Measurements from ENCODE around the gene LRP5. TPM values are rescaled to one million over a fixed set of nuclear protein-coding genes. Genes with fewer than 3 reads are reported as not detected.
A peak's percentile ranks its signal among the peaks of the same experiment; 100 is the strongest.

Gene LRP5
- total and polyA plus RNA-seq, 9 of the 15 experiments (the other 6 are each of a cell fraction or from before 2014, with no cell fraction given): 0.48 to 44.2 (median 13.5) TPM

DNA sequence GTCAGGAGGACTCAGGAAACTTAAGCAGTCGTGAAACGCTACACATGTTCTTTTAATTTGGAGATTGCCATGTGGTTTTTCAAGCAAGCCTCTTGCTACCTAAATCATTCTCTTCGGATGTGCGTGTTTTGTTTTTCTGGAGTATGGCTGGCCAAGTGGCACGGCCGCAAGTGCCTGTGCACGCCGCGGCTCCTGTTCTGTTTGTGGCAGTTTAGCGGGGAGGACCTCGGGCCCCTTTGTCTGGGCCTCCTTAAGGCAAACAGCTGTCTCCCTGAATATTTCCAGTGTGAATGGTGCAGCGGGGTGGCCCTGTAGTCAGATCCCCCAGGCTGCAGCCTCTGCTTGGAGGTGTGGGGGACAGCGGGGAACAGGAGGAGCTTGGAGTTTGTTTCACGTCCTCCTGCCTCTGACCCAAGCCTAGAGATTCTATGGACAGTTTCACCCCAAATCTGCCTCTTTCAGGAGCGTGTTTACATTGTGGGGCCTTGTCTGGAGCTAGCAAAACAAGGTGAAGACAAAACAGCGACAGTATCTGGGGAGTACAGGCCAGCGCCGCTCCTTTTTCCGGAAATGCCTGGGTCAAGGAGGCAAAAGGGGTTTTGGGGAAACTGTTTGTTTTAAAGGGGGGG lies 1.3 kb downstream of the LRP5 start (continued):
- no peak for TF ChIP-seq RBM17 (IDR thresholded peaks at IDR 0.05; ENCODE audit: borderline replicate concordance, low read depth, low read length)
- TF ChIP-seq BCOR (IDR thresholded peaks at IDR 0.05): peak; percentile 13; the same call in 1 of the 2 replicates
- TF ChIP-seq TBL1XR1 (IDR thresholded peaks at IDR 0.05; ENCODE audit: low read length in 2 of 2): peak; percentile 36 to 81; a peak in 3 of 4 replicates
- no peak for TF ChIP-seq SIX5 (IDR thresholded peaks at IDR 0.05; ENCODE audit: borderline replicate concordance in 1 of 2, insufficient read depth in 1 of 2, low read depth in 1 of 2, low read length in 2 of 2)
- 0 out of 2 replicates have a peak, but pooled peaks have one; percentile 16 for TF ChIP-seq MTA2 (IDR thresholded peaks at IDR 0.05; ENCODE audit: low read depth)

DNA sequence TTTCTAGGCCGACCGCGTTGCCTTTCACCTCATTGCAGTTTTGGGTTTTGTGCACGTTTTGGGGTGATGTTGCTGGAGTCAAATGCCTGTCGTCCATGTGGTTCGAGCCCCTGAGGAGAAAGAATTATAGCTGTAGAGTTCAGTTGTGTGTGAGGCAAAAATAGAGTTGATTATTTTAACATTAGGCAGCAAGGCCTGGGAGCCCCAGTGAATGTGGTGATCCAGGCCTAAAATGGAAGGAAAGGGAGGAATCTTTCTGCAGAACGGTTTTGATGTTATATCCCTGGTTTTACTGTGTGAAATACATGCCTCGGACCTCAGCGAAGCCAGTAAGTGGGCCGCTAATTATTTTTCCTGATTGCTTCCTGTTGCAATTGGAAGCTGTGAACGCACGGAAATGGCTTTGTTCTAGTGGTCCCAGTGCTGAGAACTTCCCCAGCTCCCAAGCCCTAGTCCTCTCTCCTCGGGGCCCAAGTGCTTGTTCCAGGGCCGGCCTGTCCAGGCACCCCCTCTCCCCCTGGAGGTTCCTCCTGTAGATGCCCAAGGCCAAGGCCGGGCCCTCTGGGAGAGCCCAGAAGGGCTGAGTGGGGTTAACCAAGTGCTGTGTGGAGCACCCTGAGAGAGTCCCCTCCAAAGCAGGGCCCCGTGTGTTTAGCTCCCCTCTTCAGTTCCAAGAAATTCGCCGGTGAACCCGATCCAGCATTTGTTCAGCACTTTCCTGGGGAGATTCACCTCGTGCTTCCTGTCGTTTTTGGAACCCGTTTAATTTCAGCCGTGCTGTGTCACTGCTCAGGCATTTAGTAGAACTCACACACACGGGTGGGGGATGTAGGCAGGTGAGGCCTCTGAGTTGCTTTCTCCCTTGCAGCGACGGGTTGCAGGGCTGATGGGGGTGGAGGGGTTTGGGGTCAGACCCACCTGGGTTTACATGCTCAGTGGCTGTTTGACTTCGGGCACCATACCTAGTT lies 2.1 kb downstream of the LRP5 start:
- peaks cover 61% of the 10 kb centered on the region for H3K79me2 ChIP-seq (ENCODE audit: control insufficient read depth, insufficient read depth, low read length)
- TSS peak; percentile 73 for BruUV-seq (replicated peaks)
- peak; percentile 67 for FAIRE-seq
- TF ChIP-seq EP400 (IDR thresholded peaks at IDR 0.05) (0 out of 2 replicates have a peak, but pooled peaks have one; percentile 9), SP1 (CRISPR knock-in tag; IDR thresholded peaks at IDR 0.05) (0 out of 2 replicates have a peak, but pooled peaks have one; percentile 30), ZNF76 (CRISPR knock-in tag; IDR thresholded peaks at IDR 0.05; ENCODE audit: borderline replicate concordance) (no peak), HIVEP1 (CRISPR knock-in tag; IDR thresholded peaks at IDR 0.05) (no peak), BHLHE40 (IDR thresholded peaks at IDR 0.05; ENCODE audit: low read length) (0 out of 2 replicates have a peak, but pooled peaks have one; percentile 20), ELF4 (CRISPR knock-in tag; IDR thresholded peaks at IDR 0.05) (no peak), ZNF12 (CRISPR knock-in tag; IDR thresholded peaks at IDR 0.05) (no peak), MCM7 (IDR thresholded peaks at IDR 0.05) (no peak), U2AF2 (optimal IDR thresholded peaks at IDR 0.05; ENCODE audit: low read depth, low read length) (no peak)
- TF ChIP-seq, protein P1, sequence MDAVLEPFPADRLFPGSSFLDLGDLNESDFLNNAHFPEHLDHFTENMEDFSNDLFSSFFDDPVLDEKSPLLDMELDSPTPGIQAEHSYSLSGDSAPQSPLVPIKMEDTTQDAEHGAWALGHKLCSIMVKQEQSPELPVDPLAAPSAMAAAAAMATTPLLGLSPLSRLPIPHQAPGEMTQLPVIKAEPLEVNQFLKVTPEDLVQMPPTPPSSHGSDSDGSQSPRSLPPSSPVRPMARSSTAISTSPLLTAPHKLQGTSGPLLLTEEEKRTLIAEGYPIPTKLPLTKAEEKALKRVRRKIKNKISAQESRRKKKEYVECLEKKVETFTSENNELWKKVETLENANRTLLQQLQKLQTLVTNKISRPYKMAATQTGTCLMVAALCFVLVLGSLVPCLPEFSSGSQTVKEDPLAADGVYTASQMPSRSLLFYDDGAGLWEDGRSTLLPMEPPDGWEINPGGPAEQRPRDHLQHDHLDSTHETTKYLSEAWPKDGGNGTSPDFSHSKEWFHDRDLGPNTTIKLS (IDR thresholded peaks at IDR 0.05; ENCODE audit: borderline replicate concordance, low read depth): no peak
- TF ChIP-seq, protein P2, sequence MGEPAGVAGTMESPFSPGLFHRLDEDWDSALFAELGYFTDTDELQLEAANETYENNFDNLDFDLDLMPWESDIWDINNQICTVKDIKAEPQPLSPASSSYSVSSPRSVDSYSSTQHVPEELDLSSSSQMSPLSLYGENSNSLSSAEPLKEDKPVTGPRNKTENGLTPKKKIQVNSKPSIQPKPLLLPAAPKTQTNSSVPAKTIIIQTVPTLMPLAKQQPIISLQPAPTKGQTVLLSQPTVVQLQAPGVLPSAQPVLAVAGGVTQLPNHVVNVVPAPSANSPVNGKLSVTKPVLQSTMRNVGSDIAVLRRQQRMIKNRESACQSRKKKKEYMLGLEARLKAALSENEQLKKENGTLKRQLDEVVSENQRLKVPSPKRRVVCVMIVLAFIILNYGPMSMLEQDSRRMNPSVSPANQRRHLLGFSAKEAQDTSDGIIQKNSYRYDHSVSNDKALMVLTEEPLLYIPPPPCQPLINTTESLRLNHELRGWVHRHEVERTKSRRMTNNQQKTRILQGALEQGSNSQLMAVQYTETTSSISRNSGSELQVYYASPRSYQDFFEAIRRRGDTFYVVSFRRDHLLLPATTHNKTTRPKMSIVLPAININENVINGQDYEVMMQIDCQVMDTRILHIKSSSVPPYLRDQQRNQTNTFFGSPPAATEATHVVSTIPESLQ (CRISPR knock-in tag; IDR thresholded peaks at IDR 0.05): no peak

More for the DNA sequence above, 2.1 kb downstream of the LRP5 start:
- under 1% methylated on average over 25 of the region's 27 CpGs for WGBS (ENCODE audit: insufficient coverage, low coverage, missing lambda C conversion rate)
- Histone ChIP-seq H3K9me1 (ENCODE audit: control insufficient read depth, insufficient read depth, low read length) (peaks cover 5% of the 10 kb centered on the region), H3K4me1 (replicated peaks in 1 of 2; ENCODE audit: control insufficient read depth in 2 of 2, insufficient read depth in 2 of 2, low read length in 2 of 2) (peaks cover 12 to 49% of the 10 kb centered on the region in 2 experiments), H3K9me3 (replicated peaks; ENCODE audit: control insufficient read depth, insufficient read depth, low read depth, low read length) (peaks cover 1% of the 10 kb centered on the region; the same call in 1 of the 2 replicates), H3K27me3 (ENCODE audit: control insufficient read depth in 2 of 2, insufficient read depth in 2 of 2, low read length in 2 of 2) (no peaks in the 10 kb centered on the region), H3K4me2 (ENCODE audit: insufficient read depth, low read length) (peak overlapping the region; percentile 88), H2AFZ (ENCODE audit: low read depth, low read length) (peak overlapping the region; percentile 77), H3K36me3 (ENCODE audit: control insufficient read depth, insufficient read depth, low read length) (no peaks in the 10 kb centered on the region; the same call in 2 of the 3 replicates), H4K20me1 (replicated peaks; ENCODE audit: control insufficient read depth, insufficient read depth, low read length) (peaks cover 10% of the 10 kb centered on the region), H3K4me3 (peak overlapping the region; percentile 82), H3K27ac (ENCODE audit: extremely low read depth, low read depth, low read length) (peak overlapping the region; percentile 90), H3K9ac (ENCODE audit: insufficient read depth in 1 of 2, low read depth in 2 of 2, low read length in 2 of 2) (peak overlapping the region; percentile 78 to 98)
- intact Hi-C loops (cut with micrococcal nuclease): no loop called here
- in situ Hi-C loops (cut with MboI): no loop called here
- ATAC-seq (peak; percentile 74), DNase-seq (ENCODE audit: extremely low read depth in 1 of 4, low spot score in 3 of 4) (peak; percentile 40 to 72 (median 55))
- ChIA-PET POLR2A (interaction anchor here (0.6 to 1.9 kb wide), 12 partner anchors 11 to 1649 kb away, joined by 3 to 14 read pairs (median 4); partner anchors contain the start of genes C11orf24 and NUDT8), CTCF (ENCODE audit: low intra/inter-chr PET ratio) (no interaction called here)

All from K562 (cell line).